Measurements from ENCODE around the gene CFAP251.
"Not testable (repeated sequence)": the region's sequence is repeated elsewhere in the genome, so short reads cannot be mapped to it uniquely, and the experiment has no call there.

CFAP251 gene

GRCh38 chr12:121976950-121977349, 58.6 kb downstream of the CFAP251 start:
- DNase-seq: no peak

- peak; percentile 8 to 17 for DNase-seq
These were observed 61.9 kb downstream of the CFAP251 start for GRCh38 chr12:121980191-121980891.

GRCh38 chr12:121980892-121981272, 62.5 kb downstream of the CFAP251 start:
- no peak for DNase-seq

GRCh38 chr12:121981456-121981855, 63.1 kb downstream of the CFAP251 start:
- no peak for DNase-seq

GRCh38 chr12:121982950-121983349, 64.6 kb downstream of the CFAP251 start:
- DNase-seq: no peak

GRCh38 chr12:121983536-121984210, 65.3 kb downstream of the CFAP251 start:
- no peak for DNase-seq

- DNase-seq: no peak
These were observed 68.3 kb downstream of the CFAP251 start for GRCh38 chr12:121986489-121987245.

GRCh38 chr12:121988519-121988918, 70.1 kb downstream of the CFAP251 start:
- not testable (repeated sequence) for DNase-seq

- DNase-seq: no peak
These were observed 71.1 kb downstream of the CFAP251 start for GRCh38 chr12:121989276-121990113.

- no peak for DNase-seq
These were observed 71.8 kb downstream of the CFAP251 start for GRCh38 chr12:121990114-121990647.

GRCh38 chr12:121990692-121991603, 72.6 kb downstream of the CFAP251 start:
- no peak for DNase-seq

GRCh38 chr12:121992059-121992879, 73.9 kb downstream of the CFAP251 start:
- DNase-seq: peak; percentile 36 to 95

GRCh38 chr12:121996050-121996944, 77.9 kb downstream of the CFAP251 start:
- DNase-seq: no peak

GRCh38 chr12:121996945-121997612, 78.7 kb downstream of the CFAP251 start:
- no peak for DNase-seq

GRCh38 chr12:122001466-122002209, 83.2 kb downstream of the CFAP251 start:
- no peak for DNase-seq

GRCh38 chr12:122003651-122004611, 85.5 kb downstream of the CFAP251 start:
- DNase-seq: no peak

GRCh38 chr12:122004633-122005071, 86.3 kb downstream of the CFAP251 start:
- DNase-seq: no peak

Data from bone marrow (tissue), 2 donors.